Measurements from ENCODE around the gene THG1L.
"Not testable (repeated sequence)": the region's sequence is repeated elsewhere in the genome, so short reads cannot be mapped to it uniquely, and the experiment has no call there.

THG1L gene

DNA sequence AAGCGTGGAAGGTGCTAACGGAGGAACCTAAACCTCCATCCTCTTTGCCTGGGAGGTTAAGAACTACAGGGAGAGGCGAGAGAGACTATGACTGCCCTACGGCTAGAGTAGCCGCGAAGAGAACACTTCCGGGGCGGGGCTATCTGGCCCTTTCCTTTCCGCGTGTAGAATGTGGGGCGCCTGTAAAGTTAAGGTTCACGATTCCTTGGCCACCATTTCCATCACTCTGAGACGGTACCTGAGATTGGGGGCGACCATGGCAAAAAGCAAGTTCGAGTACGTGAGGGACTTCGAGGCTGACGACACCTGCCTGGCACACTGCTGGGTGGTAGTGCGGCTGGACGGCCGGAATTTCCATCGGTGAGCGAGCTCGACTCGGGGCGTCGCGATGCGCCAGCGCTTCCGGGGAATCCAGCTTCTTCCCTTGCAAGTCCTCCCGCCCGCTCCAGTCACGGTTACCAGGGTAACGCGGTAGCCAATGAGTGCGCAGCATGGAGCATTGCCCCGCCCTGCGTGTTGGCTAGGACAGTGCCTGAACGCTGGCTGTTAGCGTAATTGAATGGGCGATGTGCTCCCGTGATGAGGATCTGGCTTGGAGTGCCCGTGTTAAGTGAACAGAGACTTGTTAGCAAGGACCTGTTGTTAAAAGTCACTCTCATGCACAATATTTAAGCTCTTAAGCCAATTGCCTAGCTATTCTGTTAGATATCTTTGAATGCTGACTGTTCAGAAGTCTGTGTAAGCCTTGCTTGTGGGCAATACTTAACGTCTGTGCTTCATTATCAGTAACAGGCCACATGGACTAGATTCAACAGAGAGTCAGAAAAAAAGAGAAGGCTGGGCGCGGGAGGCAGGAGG lies at the start of gene THG1L:
TSS of gene THG1L (plus strand) at position 149 of the 858 bp plus-strand sequence. CDS start at position 170, 21 bp downstream.
- DNase-seq (ENCODE audit: extremely low spot score, insufficient read length, low read depth) (peak; percentile 91), FAIRE-seq (peak; percentile 97)

DNA sequence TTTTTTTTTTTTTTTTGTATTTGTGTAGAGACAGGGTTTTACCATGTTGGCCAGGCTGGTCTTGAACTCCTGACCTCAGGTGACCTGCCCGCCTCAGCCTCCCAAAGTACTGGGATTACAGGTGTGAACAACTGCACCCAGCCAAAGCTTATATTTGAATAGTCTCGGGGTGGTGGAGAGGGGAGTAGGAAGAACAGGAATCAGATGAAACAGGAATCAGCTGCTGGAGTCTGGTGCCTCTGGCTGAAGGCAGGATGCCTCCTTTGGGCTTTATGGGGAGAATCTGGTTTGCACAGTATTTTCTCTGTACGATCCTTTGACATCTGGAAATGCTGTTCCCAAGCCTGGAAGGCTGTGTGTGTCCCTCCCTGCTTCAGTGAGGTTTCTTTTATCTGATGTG lies 49.0 kb upstream of the THG1L start:
- DNase-seq (ENCODE audit: extremely low spot score, insufficient read length, low read depth) (no peak), FAIRE-seq (no peak)

DNA sequence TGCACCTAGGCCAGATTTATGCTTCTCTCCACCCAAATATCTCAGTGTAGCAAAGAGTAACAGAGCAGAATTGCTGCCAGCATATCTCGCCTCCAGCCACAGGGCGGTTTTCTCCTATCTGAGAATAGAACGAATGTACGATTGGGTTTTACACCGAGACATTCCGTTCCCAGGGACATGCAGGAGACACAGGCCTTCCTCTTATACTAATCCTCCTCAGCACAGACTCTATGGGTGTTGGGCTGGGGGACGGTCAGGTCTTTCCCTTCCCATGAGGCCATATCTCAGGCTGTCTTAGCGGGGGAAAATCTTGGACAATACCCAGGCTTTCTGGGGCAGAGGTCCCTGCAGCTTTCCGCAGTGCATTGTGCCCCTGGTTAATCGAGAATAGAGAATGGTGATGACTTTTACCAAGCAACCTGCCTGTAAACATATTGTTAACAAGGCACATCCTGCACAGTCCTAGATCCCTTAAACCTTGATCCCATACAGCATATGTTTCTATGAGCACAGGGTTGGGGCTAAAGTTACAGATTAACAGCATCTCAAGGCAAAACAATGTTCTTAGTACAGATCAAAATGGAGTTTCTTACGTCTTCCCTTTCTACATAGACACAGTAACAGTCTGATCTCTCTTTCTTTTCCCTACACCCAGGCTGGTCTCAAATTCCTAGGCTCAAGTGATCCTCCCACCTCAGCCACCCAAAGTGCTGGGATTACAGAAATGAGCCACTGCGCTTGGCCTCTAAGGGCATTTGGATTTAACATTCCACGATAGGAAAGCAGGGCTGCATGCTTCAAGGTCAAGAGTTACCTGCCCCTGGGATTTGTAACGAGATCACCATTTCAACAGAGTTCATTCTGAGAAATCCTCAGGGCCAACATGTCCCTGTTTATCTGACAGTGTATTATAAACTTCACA lies 44.7 kb upstream of the THG1L start:
- not testable (repeated sequence) for DNase-seq (ENCODE audit: extremely low spot score, insufficient read length, low read depth); FAIRE-seq

DNA sequence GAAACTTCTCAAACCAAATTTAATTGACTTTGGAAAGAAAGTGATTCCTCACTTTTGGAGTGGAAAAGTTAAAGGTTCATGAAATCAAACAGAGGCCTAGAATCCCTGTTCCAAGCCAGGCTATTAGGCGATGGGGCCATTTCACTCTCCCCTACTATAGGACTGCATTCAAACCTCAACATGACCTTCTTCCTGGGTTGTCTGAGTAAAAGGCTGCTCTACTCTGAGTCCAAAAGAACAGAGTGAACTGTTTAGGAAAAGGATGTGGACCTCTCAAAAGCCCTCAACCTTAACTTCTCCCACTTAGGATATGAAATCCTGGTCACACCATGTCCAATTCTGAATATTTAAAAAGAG lies 44.0 kb upstream of the THG1L start:
- DNase-seq (ENCODE audit: extremely low spot score, insufficient read length, low read depth) (no peak), FAIRE-seq (no peak)

DNA sequence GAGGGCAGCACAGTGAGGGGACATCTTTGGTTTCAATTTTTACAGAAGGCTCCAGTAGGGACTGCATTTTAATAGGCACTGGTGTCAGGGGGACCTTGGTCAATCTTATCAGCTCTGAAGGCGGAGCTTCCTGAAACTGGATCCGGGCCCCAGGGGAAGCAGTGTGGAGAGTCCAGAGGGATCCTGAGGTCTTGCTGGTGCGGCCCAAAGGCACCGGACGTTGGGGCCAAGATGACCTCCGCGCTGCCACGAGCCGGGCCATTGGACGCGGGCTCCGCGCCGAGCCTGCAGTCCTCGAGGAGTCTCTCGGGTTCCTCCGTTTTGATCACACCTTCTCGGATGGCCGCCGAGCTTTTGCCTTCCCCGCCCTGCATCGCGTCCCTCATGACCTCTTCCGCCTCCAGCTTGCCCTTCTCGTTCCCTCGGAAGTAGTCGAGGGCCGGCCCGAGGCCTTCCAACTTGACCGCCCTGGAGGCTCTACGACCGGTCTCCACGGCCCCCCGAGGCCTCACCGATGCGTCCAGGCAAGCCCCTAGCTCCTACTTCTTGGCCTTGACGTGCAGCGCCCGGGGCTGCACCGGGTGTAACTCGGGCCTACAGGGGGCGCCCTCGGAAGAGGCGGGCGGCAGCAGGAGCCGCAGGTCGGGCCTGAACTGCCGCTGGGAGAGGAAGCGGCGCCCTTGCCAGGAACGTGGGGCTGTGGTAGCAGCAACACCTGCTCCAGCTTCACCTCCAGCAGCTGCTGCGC lies 41.1 kb upstream of the THG1L start:
- FAIRE-seq (no peak), DNase-seq (ENCODE audit: extremely low spot score, insufficient read length, low read depth) (no peak)

DNA sequence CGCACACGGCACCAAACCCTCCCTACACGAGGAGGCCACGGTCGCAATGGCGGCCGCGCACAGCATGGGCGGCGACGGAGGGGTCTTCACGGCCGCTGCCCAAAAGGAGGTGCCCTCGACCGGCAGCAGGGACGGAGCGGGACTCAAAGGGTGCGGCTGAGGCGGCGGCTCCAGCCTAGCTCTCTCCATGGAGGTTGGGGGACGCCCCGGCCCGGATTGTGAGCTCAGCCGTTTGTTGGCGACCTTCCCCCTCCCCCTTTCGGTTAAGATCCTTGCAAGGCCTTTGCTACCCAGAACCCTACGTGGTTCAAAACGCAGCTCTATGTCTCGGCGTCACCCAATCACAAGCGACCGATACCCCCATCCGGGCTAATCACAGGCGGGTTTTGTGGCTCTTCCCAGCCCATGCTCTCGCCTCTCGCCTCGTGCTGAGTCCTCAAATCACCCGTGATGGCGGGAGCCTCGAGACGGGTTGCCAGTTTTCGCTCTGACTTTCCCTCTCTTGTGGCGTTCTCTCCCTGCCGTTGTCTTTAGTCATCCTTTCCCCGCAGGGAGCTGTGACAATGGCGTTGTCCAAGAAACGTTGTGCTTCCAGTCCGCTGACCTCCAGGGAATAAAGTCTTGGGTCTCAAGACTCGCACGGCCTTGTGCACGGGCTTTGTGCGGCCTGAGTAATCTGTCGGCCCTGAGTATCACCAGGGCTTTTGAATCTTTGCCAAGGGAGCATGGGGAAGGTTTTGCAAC lies 40.4 kb upstream of the THG1L start:
- DNase-seq (ENCODE audit: extremely low spot score, insufficient read length, low read depth) (no peak), FAIRE-seq (no peak)

DNA sequence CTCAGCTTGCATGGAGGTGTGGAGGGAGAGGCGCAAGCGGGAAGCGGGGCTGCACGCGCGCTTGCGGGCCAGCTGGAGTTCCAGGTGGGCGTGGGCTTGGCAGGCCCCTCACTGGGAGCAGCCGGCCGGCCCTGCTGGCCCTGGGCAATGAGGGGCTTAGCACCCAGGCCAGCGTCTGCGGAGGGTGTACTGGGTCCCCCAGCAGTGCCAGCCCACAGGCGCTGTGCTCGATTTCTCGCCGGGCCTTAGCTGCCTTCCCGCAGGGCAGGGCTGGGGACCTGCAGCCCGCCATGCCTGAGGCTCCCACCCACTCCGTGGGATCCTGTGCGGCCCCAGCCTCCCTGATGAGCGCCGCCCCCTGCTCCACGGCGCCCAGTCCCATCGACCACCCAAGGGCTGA lies 37.4 kb upstream of the THG1L start:
- not testable (repeated sequence) for FAIRE-seq

DNA sequence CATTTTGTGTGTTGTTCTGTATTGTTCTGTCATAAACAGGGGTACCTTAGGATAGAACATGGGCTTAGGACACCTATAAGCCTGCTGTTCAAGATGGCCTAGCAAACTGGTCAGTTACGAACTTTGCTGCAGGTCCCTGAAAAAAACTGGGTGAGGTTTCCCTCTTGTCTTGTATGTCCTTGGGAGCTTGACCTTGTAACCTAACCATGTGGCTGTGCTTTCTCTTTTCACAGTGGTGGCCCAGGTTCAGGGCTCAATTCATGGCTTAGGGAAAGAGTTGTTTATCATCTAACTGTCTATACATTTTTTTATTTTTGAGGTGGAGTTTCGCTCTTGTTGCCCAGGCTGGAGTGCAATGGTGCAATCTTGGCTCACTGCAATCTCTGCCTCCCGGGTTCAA lies 35.1 kb upstream of the THG1L start:
- DNase-seq (ENCODE audit: extremely low spot score, insufficient read length, low read depth); FAIRE-seq: not testable (repeated sequence)

More for the DNA sequence above, 37.4 kb upstream of the THG1L start:
- DNase-seq (ENCODE audit: extremely low spot score, insufficient read length, low read depth) = not testable (repeated sequence)

DNA sequence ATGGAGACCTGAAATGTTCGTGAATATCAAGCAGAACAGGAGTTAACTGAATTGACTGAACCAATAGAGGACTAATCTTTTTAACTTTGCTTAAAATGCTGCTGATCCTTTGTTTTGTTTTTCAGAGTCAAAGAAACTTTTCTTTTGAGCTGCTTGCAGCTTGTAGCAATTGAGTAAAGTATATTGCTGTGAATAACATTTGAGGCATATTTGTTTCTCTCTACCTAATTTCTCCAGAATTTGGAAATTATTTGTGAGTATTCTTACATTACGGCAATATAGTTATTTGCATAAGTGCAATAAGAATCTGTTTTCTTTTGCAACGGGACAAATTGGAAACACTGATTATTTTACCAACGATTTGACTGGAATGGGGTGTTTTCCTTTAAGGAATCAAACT lies 32.5 kb upstream of the THG1L start:
- FAIRE-seq; DNase-seq (ENCODE audit: extremely low spot score, insufficient read length, low read depth): not testable (repeated sequence)

DNA sequence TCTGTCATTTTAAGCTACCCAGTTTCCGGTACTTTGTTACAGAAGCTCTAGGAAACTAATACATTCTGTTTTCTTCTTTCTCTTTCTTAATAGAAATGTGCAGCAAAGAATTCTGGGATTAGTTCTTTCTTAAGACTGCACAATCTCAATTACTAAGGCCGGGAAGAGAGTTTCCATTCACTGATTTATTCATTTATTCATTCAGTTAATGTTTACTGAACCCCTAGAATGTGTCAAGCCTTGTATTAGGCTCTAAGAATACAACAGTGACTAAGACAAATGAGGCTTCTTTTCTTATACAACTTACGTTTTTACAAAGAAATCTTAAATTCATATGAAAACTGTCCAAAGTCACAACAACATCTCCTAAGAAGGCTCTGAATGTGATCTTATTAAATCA lies 27.5 kb upstream of the THG1L start:
- DNase-seq (ENCODE audit: extremely low spot score, insufficient read length, low read depth) (no peak), FAIRE-seq (no peak)

DNA sequence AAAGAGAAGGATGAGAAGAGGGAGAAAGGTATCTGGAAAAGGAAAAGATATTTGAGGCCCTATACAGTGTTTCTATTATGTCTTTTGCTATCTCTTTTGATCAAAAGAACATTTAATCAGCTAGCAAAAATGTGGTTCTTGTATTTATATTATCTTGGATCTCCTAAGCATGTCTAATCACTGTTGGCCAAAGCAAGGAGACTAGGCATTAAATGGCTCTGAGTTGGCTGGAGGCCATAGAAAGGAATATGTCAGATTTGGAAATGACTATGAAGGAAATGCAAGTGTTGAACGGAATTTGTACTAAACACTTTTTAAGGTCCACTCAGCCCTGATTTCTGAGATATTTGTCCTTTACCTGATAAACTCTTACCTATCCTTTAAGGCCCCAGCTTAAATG lies 22.4 kb upstream of the THG1L start:
- FAIRE-seq = no peak

DNA sequence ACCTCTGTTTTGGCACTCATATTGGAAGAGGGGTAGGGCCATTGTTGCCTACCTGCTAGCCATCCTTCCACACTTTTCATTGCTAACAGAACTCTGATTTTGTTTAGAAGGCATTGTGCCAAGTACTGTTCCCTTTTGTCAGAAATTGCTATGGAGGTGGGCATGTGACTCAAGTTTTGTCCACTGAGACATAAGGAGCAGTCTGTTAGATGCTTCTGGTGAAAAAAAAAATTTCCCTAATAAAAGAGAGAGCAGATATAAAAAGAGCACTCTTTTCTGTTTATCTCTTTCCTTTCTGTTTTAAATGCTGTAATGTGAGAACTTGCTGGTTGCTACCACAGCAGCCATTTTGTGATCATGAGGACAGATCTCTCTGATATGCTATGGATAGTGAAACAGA lies 21.9 kb upstream of the THG1L start:
- DNase-seq (ENCODE audit: extremely low spot score, insufficient read length, low read depth) = no peak
- no peak for FAIRE-seq

More for the DNA sequence above, 22.4 kb upstream of the THG1L start:
- DNase-seq (ENCODE audit: extremely low spot score, insufficient read length, low read depth) = no peak

DNA sequence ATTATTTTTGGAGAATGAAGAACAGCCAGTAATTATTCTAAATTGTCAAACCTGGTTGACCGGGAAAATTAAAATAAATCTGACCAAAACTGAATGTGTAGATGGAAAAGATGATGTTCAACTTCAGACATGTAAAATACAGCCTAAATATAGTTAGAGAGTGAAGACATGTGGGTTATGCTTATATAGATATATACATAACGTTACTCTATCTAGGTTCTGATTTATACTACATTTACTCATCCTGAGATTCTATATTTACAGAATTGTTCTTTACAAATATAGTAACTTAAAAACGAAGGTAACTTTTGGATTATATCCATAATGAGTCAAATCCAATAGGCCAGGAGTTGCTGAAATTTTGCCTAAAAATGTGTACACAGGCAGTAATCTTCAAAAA lies 20.8 kb upstream of the THG1L start:
- DNase-seq (ENCODE audit: extremely low spot score, insufficient read length, low read depth) (no peak), FAIRE-seq (peak; percentile 12)

DNA sequence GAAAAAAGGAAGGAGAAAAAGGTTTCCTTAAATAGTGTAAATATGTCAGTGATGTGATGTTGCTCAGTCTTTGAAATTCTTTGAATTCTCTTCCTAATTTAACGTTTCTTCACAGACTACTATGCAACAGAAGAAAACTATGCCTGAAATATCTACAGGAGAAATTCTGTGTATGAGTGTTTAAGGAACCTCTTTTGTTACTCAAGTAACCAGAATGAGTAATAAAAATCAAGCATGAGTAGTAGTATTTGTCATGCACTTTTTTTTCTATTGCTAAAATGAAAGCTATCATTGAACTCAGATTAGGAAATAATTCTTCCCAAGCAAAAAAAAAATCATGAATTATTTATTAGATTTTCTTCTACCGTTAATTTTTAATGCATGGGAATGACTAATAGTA lies 20.3 kb upstream of the THG1L start:
- FAIRE-seq (peak; percentile 49), DNase-seq (ENCODE audit: extremely low spot score, insufficient read length, low read depth) (no peak)

DNA sequence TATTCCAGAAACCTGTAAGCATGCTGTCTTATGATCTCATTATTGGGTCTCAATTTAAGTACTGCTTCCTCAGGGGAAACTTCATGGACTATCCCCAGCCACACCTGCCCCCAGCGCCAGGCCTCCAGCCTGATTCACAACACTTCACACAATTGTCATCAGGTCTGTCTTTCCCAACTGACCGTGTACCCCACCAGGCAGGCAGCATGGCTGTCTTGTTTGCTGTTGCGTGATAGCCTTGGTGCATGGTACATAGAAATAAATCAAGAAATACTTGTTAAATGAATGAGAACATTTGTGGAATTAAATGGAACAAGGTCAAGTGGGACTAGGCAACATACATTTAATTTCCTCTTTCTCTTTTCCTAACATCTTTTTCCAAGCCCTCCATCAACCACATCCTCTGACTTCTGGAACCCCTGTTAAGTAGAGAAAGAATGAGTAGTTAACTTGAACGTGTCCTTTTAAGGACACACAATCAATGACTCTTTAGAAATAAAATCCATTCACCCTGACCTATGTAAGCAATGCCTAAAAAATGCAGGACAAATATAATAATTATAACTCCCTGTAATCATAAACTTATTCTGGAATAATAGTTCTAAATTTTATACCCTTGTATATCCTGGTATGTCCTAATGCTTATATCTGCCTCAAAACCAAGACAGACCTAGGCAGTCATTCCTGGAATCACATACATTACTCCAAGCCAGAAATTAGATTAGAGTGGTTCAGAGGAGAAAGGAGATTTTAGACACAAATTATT lies 17.2 kb upstream of the THG1L start:
- DNase-seq (ENCODE audit: extremely low spot score, insufficient read length, low read depth) (no peak), FAIRE-seq (no peak)

DNA sequence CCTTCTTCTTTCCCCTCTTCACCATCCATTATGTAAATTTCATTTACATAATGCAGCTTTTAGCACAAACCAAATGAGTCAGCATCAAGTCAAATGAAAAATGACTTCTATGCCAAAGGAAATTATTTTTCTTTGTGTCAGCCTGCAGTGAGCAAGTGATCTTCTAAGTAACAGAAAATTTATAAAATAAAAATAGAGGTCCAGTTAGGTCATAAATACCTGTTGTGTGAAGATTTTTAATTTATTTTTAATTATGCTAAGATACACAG lies 16.7 kb upstream of the THG1L start:
- no peak for DNase-seq (ENCODE audit: extremely low spot score, insufficient read length, low read depth)
- no peak for FAIRE-seq

DNA sequence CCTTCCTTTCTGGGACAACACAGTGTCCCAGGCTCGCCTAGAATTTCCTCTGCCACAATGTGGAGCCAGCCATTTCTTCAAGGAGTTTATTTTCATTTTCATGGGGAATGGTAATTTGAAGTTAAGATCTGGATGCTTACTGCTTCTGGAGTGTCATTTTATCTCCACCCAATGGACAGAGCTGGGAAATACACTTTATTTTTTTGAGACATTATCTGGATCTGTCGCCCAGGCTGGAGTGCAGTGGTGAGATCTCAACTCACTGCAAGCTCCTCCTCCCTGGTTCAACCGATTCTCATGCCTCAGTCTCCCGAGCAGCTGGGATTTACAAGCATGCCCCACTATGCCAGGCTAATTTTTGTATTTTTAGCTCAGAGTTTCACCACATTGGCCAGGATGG lies 12.7 kb upstream of the THG1L start:
- DNase-seq (ENCODE audit: extremely low spot score, insufficient read length, low read depth) (peak; percentile 30), FAIRE-seq (peak; percentile 74)

DNA sequence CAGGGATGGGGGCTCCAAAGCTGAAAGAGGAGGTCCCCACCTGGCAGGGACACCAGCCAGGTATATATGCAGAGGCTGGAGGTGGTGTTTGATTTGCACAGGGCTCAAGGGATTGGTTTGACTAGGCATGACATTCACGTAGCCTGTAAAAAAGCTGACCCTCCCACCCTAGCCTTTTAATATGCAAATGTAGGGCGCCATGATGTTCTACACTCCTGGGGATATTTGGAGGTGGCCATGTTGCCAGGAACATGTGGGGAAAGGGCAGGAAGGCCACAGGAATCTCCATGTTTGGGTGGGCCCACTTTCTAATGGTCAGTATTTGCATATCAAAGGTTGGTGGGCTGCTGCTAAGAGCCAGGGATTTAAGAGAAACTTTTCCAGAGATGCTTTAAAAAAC lies 12.0 kb upstream of the THG1L start:
- FAIRE-seq = no peak

DNA sequence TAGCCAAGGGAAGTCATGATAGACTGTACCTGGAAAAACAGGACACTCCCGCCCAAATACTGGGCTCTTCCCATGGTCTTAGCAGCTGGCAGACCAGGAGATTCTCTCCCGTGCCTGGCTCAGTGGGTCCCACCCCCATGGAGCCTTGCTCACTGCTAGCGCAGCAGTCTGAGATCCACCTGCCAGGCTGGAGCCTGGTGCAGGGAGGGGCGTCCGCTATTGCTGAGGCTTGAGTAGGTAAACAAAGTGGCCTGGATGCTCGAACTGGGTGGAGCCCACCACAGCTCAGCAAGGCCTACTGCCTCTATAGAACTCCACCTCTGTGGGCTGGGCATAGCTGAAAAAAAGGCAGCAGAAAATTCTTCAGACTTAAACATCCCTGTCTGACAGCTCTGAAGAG lies 10.1 kb upstream of the THG1L start:
- no peak for DNase-seq (ENCODE audit: extremely low spot score, insufficient read length, low read depth)
- no peak for FAIRE-seq

More for the DNA sequence above, 12.0 kb upstream of the THG1L start:
- no peak for DNase-seq (ENCODE audit: extremely low spot score, insufficient read length, low read depth)

All from GM18507 (cell line).